ENCODE measurements around the gene SSH2. TPM values are rescaled to one million over a fixed set of nuclear protein-coding genes. Genes with fewer than 3 reads are reported as not detected.

Gene SSH2
- total RNA-seq, 1 experiment from 2014 or later: 22.9 TPM

- CTCF ChIA-PET: interaction anchor here (1.0 to 3.4 kb wide), 2 partner anchors 28 to 220 kb away, joined by 3 to 36 read pairs; no protein-coding TSS in a partner anchor
- TF ChIP-seq CTCF (IDR thresholded peaks at IDR 0.05; ENCODE audit: unreplicated experiment): peak; percentile 11
- peaks cover 60% of the 10 kb centered on the region for H3K36me3 Mint-ChIP-seq (ENCODE audit: insufficient read depth, unreplicated experiment)
- H3K27ac Mint-ChIP-seq (ENCODE audit: unreplicated experiment): peak within 1 kb of the TSS; percentile 78
- H3K9me3 Mint-ChIP-seq (ENCODE audit: low read depth, unreplicated experiment): no peaks in the 10 kb centered on the region
- H3K4me3 Mint-ChIP-seq (ENCODE audit: low read depth, unreplicated experiment): peak within 1 kb of the TSS; percentile 79
- no TSS peak for BruUV-seq (replicated peaks)
- peak; percentile 91 for DNase-seq
- H3K27me3 Mint-ChIP-seq (ENCODE audit: unreplicated experiment): no peaks in the 10 kb centered on the region
- peaks cover 41% of the 10 kb centered on the region for H3K4me1 Mint-ChIP-seq (ENCODE audit: low read depth, unreplicated experiment)
- intact Hi-C loops (cut with micrococcal nuclease; ENCODE audit: unreplicated experiment): no loop called here
Observed at GRCh38 chr17:29589524-29590410, 340.3 kb downstream of the SSH2 start, which contains the start of gene GIT1. GIT1 (minus strand) TSS chr17:29589648; CDS start chr17:29589378, 270 bp downstream.

GRCh38 chr17:29588562-29589411 is 341.2 kb downstream of the SSH2 start:
- intact Hi-C loops (cut with micrococcal nuclease; ENCODE audit: unreplicated experiment): no loop called here

GRCh38 chr17:29588017-29588561 is 341.9 kb downstream of the SSH2 start:
- Mint-ChIP-seq H3K4me1 (ENCODE audit: low read depth, unreplicated experiment) (peaks cover 41% of the 10 kb centered on the region), H3K9me3 (ENCODE audit: low read depth, unreplicated experiment) (no peaks in the 10 kb centered on the region), H3K27me3 (ENCODE audit: unreplicated experiment) (no peaks in the 10 kb centered on the region), H3K36me3 (ENCODE audit: insufficient read depth, unreplicated experiment) (peaks cover 48% of the 10 kb centered on the region), H3K27ac (ENCODE audit: unreplicated experiment) (no peak overlapping the region), H3K4me3 (ENCODE audit: low read depth, unreplicated experiment) (peak overlapping the region; percentile 79)
- intact Hi-C loops (cut with micrococcal nuclease; ENCODE audit: unreplicated experiment): no loop called here
- no TSS peak for BruUV-seq (replicated peaks)
- CTCF ChIA-PET: interaction anchor here (0.6 kb wide), 1 partner anchor 216 kb away, joined by 3 read pairs; no protein-coding TSS in a partner anchor
- no peak for TF ChIP-seq CTCF (IDR thresholded peaks at IDR 0.05; ENCODE audit: unreplicated experiment)
- no peak for DNase-seq

More at GRCh38 chr17:29588562-29589411, 341.2 kb downstream of the SSH2 start:
- BruUV-seq (replicated peaks): no TSS peak
- CTCF ChIA-PET: interaction anchor here (0.6 kb wide), 1 partner anchor 216 kb away, joined by 3 read pairs; no protein-coding TSS in a partner anchor
- TF ChIP-seq CTCF (IDR thresholded peaks at IDR 0.05; ENCODE audit: unreplicated experiment): no peak
- Mint-ChIP-seq H3K27ac (ENCODE audit: unreplicated experiment) (no peak overlapping the region), H3K9me3 (ENCODE audit: low read depth, unreplicated experiment) (no peaks in the 10 kb centered on the region), H3K27me3 (ENCODE audit: unreplicated experiment) (no peaks in the 10 kb centered on the region), H3K4me1 (ENCODE audit: low read depth, unreplicated experiment) (peaks cover 41% of the 10 kb centered on the region), H3K4me3 (ENCODE audit: low read depth, unreplicated experiment) (peak overlapping the region; percentile 79), H3K36me3 (ENCODE audit: insufficient read depth, unreplicated experiment) (peaks cover 55% of the 10 kb centered on the region)
- DNase-seq: peak; percentile 29

GRCh38 chr17:29587591-29587990 is 342.4 kb downstream of the SSH2 start:
- no peak for TF ChIP-seq CTCF (IDR thresholded peaks at IDR 0.05; ENCODE audit: unreplicated experiment)
- intact Hi-C loops (cut with micrococcal nuclease; ENCODE audit: unreplicated experiment): no loop called here
- CTCF ChIA-PET: interaction anchor here (0.6 kb wide), 1 partner anchor 217 kb away, joined by 4 read pairs; no protein-coding TSS in a partner anchor
- no peaks in the 10 kb centered on the region for H3K9me3 Mint-ChIP-seq (ENCODE audit: low read depth, unreplicated experiment)
- peaks cover 43% of the 10 kb centered on the region for H3K36me3 Mint-ChIP-seq (ENCODE audit: insufficient read depth, unreplicated experiment)
- no peak overlapping the region for H3K27ac Mint-ChIP-seq (ENCODE audit: unreplicated experiment)
- TSS peak; percentile 20 for BruUV-seq (replicated peaks)
- no peak for DNase-seq
- H3K27me3 Mint-ChIP-seq (ENCODE audit: unreplicated experiment): no peaks in the 10 kb centered on the region
- H3K4me3 Mint-ChIP-seq (ENCODE audit: low read depth, unreplicated experiment): peak overlapping the region; percentile 79
- H3K4me1 Mint-ChIP-seq (ENCODE audit: low read depth, unreplicated experiment): peaks cover 38% of the 10 kb centered on the region

All from Calu3 (cell line).